SU-DHL-6 (cell line): ENCODE measurements around the gene CHST15.

Experiments
- H2AFZ ChIP-seq: fragments of 200-600 bp; sonication (generic); 2 replicates; pipeline ENCODE4 v1.6.1; 2014; ENCODE audit warnings: low read depth, mild to moderate bottlenecking, moderate library complexity, mixed read lengths, antibody characterized with exemption, low read length; ENCODE audit not compliant: severe bottlenecking
- H3F3A ChIP-seq: fragments of 200-600 bp; shearing (Covaris generic); 2 replicates; pipeline ENCODE4 v1.6.0; 2016; ENCODE audit warnings: antibody characterized with exemption, mild to moderate bottlenecking; ENCODE audit not compliant: insufficient read depth
- H3K27ac ChIP-seq: fragments of 200-600 bp; sonication (generic); 2 replicates; pipeline ENCODE4 v1.5.1; 2016; ENCODE audit warnings: low read depth, mild to moderate bottlenecking, low read length, moderate library complexity, mixed read lengths
- H3K27me3 ChIP-seq: fragments of 200-600 bp; sonication (generic), shearing (Covaris generic); 2 replicates; pipeline ENCODE4 v1.6.0; 2014; ENCODE audit warnings: mild to moderate bottlenecking, low read length
- H3K36me3 ChIP-seq: fragments of 200-600 bp; sonication (generic); 2 replicates; pipeline ENCODE4 v1.6.1; 2014; ENCODE audit warnings: mild to moderate bottlenecking, low read length, mixed read lengths
- H3K4me2 ChIP-seq: fragments of 300-600, 200-600 bp; shearing (Covaris generic), sonication (generic); 2 replicates; pipeline ENCODE4 v1.6.0; 2014; ENCODE audit warnings: low read length, low read depth, mild to moderate bottlenecking; ENCODE audit not compliant: poor library complexity, severe bottlenecking
- H3K4me3 ChIP-seq: fragments of 200-600 bp; sonication (generic); 2 replicates; pipeline ENCODE4 v1.5.1; 2014; ENCODE audit warnings: antibody characterized with exemption, low read length, mild to moderate bottlenecking, mixed read lengths; ENCODE audit not compliant: insufficient read depth, poor library complexity, severe bottlenecking
- H3K79me2 ChIP-seq: fragments of 200-600 bp; sonication (generic); 2 replicates; pipeline ENCODE4 v1.6.1; 2014; ENCODE audit warnings: mild to moderate bottlenecking, low read length, moderate library complexity; ENCODE audit not compliant: insufficient read depth
- H3K9ac ChIP-seq: fragments of 200-600 bp; sonication (generic); 2 replicates; pipeline ENCODE4 v1.7.0; 2014; ENCODE audit warnings: mild to moderate bottlenecking, low read length
- H3K9me2 ChIP-seq: fragments of 200-600 bp; sonication (generic); replicated peaks from 2 replicates; pipeline ENCODE4 v1.6.1; 2014; ENCODE audit warnings: low read length; ENCODE audit not compliant: insufficient read depth
- H3K9me3 ChIP-seq: fragments of 200-600 bp; sonication (generic); 2 replicates; pipeline ENCODE4 v1.6.1; 2014; ENCODE audit warnings: low read length, mixed read lengths; ENCODE audit not compliant: insufficient read depth
- H4K20me1 ChIP-seq: fragments of 200-600 bp; sonication (generic); 2 replicates; pipeline ENCODE4 v1.6.1; 2014; ENCODE audit warnings: low read depth, mild to moderate bottlenecking, antibody characterized with exemption, low read length, moderate library complexity, mixed read lengths
- CTCF ChIP-seq: fragments of 200-600 bp; sonication (generic); IDR thresholded peaks from one replicate; pipeline ENCODE4 v1.5.1; 2017; ENCODE audit warnings: antibody characterized with exemption, mild to moderate bottlenecking, low read length, moderate library complexity; ENCODE audit not compliant: insufficient read depth, poor library complexity, severe bottlenecking
- EZH2phosphoT487 ChIP-seq: fragments of 200-600 bp; sonication (generic), shearing (Covaris generic); conservative IDR thresholded peaks from 2 replicates; pipeline ENCODE4 v1.6.1; 2018; ENCODE audit warnings: mild to moderate bottlenecking, antibody characterized with exemption, low read length, moderate library complexity, mixed read lengths

The CHST15 gene

GRCh38 chr10:123997486-123998196, 95.8 kb downstream of the CHST15 start:
- Histone ChIP-seq H3K27ac (no peak overlapping the region), H3K4me2 (no peak overlapping the region), H3K9ac (no peak overlapping the region)

GRCh38 chr10:123997013-123997412, 96.4 kb downstream of the CHST15 start:
- Histone ChIP-seq H3K36me3 (no peaks in the 10 kb centered on the region), H3K9ac (no peak overlapping the region), H3K27me3 (no peaks in the 10 kb centered on the region), H3K4me2 (no peak overlapping the region), H3K27ac (no peak overlapping the region), H3K79me2 (no peaks in the 10 kb centered on the region), H2AFZ (no peak overlapping the region), H3K9me2 (no peaks in the 10 kb centered on the region), H3K4me3 (no peak overlapping the region), H3F3A (no peaks in the 10 kb centered on the region), H4K20me1 (no peaks in the 10 kb centered on the region), H3K9me3 (no peaks in the 10 kb centered on the region)
- TF ChIP-seq EZH2phosphoT487, result no peak
- TF ChIP-seq CTCF, result no peak

More at GRCh38 chr10:123997486-123998196, 95.8 kb downstream of the CHST15 start:
- no peaks in the 10 kb centered on the region for H3K36me3 ChIP-seq
- no peaks in the 10 kb centered on the region for H3K9me3 ChIP-seq
- no peaks in the 10 kb centered on the region for H3K79me2 ChIP-seq
- no peaks in the 10 kb centered on the region for H3F3A ChIP-seq
- H3K4me3 ChIP-seq, result no peak overlapping the region
- H3K27me3 ChIP-seq, result no peaks in the 10 kb centered on the region
- no peaks in the 10 kb centered on the region for H3K9me2 ChIP-seq
- no peaks in the 10 kb centered on the region for H4K20me1 ChIP-seq
- H2AFZ ChIP-seq, result no peak overlapping the region
- TF ChIP-seq EZH2phosphoT487, result no peak
- no peak for TF ChIP-seq CTCF

GRCh38 chr10:123996302-123996701, 97.1 kb downstream of the CHST15 start:
- no peaks in the 10 kb centered on the region for H3K36me3 ChIP-seq
- H3K4me2 ChIP-seq, result no peak overlapping the region
- H3K79me2 ChIP-seq, result no peaks in the 10 kb centered on the region
- TF ChIP-seq EZH2phosphoT487 (no peak), CTCF (no peak)
- no peaks in the 10 kb centered on the region for H3K27me3 ChIP-seq
- H2AFZ ChIP-seq, result no peak overlapping the region
- H3K4me3 ChIP-seq, result no peak overlapping the region
- H3F3A ChIP-seq, result no peaks in the 10 kb centered on the region
- H3K9ac ChIP-seq, result no peak overlapping the region
- H3K27ac ChIP-seq, result no peak overlapping the region
- H3K9me3 ChIP-seq, result no peaks in the 10 kb centered on the region
- H3K9me2 ChIP-seq, result no peaks in the 10 kb centered on the region
- no peaks in the 10 kb centered on the region for H4K20me1 ChIP-seq
